HG02840 (cell line): ENCODE results near the gene PGAP2.
A peak's percentile ranks its signal among the peaks of the same experiment; 100 is the strongest.
"Not testable (repeated sequence)": the region's sequence is repeated elsewhere in the genome, so short reads cannot be mapped to it uniquely, and the experiment has no call there.

Experiments
- ATAC-seq: cut with Tn5 transposase; IDR thresholded peaks from one replicate; pipeline ENCODE4 v1.9.1; 2021; ENCODE audit warnings: mild to moderate bottlenecking, moderate library complexity, moderate number of reproducible peaks; ENCODE audit not compliant: unreplicated experiment, low FRiP score

Gene PGAP2

DNA sequence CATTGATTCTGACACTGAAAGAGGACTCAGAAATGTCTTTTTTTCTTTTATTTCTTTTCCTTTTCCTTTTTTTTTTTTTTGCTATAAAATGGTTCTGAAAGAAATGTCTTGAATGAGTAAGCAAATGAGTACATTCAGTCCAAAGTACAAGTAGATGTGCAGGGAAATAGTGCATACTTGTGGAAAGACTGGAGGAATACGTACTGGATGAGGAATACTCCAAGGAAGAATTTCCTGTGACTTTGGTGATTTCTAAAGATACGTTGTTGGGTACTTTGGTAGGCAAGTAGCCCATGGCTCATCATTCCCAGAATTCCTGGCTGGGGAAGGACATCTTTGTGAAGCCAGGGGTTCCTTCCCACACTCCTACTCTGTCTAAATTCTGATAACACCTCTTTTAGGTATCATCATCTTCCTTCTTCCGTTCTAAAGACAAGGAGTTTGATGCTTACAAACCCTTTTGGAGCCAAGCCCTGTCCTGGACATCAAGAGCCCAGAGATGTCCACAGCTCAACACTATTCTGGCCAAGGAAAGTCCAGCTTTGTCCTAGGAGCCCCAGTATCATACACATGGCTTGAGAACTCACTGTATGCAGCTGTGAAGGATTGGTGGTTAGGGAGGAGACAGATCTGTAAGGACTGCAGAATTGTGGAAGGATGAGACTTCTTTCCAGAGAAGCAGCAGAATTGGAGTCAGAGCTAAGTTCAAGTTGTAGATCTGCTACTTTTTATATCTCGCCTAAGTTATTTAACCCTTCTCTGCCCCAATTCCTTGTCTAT is 6.2 kb upstream of the PGAP2 start:
- ATAC-seq, result no peak

DNA sequence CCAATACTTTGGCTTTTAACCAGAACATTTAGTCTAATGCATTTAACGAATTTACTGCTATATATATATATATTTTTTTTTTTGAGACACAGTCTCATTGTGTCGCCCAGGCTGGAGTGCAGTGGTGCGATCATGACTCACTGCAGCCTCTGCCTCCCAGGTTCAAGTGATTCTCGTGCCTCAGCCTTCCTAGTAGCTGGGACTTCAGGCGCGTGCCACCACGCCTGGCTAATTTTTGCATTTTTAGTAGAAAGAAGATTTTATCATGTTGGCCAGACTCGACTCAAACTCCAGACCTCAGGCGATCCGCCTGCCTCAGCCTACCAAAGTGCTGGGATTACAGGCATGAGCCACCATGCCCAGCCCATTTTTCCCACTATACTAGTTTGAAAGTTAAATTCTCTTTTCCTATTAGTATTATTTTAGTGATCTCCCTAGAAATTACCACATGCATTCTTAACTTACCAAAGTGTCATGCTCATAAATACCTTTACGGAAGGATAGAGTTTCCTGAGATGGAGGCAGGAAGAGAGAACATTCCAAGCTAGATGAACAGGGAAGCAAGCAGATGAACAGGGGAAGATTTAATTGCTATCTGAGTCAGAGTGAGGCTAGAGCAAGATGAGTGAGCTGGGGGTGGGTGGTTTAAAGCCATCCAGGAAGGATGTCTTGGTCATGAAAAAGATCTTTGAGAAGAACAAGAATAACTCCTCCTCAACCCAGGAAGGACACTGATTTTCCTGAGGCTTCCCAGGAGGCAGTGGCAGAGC is 4.4 kb upstream of the PGAP2 start:
- no peak for ATAC-seq

GRCh38 chr11:3808861-3809623 is 682 bp downstream of the PGAP2 start:
- ATAC-seq, result peak; percentile 62

GRCh38 chr11:3809624-3809928 is 1.2 kb downstream of the PGAP2 start:
- ATAC-seq, result no peak

DNA sequence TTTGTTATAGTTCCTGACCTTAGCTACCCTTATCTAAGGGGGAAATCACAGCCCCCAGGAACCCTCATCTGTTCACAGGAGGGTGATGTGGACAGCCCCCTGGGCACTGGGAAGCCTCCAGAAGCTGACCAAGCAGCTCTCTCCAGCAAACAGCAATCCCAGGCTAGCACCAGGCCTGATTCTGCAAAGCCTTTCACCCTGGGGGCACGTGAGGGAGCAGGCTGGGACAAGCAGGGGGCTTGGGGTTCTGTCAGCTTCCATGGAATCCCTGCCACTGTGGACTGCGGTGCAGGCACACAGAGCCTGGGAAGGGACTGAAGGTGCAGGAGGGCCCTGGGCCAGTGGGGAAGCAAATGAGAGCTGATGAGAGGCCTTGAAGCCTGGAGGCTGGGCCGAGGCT is 2.1 kb downstream of the PGAP2 start:
- no peak for ATAC-seq

DNA sequence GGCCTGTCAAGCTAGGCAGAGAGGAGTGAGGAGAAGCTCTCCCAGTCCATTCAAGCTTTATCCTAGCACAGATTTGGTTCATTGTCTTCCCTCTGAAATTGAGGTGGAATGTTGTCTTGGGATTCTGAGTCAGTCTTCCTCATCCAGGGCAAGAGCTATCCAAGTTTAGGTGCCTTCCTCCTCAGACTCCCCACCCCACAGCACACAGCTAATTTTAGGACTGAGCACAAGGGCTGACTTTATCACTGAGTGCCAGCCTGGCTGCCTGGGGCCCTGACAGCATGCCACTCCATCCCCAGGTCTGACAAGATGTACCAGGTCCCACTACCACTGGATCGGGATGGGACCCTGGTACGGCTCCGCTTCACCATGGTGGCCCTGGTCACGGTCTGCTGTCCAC is 2.6 kb downstream of the PGAP2 start:
- no peak for ATAC-seq

- ATAC-seq, result not testable (repeated sequence)
Observed at GRCh38 chr11:3814832-3815231, 6.5 kb downstream of the PGAP2 start.

DNA sequence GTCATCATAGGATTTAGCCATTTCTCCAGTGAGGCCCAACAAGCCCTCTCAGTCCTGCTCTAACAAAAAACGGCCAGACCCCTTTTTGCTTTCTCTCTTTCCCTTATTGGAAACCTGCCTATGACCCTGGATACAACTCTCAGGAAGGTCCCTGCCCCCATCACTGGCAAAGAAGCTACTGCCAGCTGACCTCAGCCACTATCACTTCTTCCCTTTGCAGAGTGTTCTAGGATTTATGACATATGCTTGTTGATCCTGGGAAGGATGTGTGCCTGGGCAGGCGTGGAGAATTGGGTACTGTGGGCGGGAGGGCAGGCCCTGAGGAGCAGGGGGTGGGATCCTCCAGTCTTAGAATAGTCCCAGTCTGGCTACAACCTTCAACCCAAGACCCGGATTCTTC is 7.5 kb downstream of the PGAP2 start:
- ATAC-seq, result no peak

GRCh38 chr11:3816673-3817072 is 8.3 kb downstream of the PGAP2 start:
- no peak for ATAC-seq

DNA sequence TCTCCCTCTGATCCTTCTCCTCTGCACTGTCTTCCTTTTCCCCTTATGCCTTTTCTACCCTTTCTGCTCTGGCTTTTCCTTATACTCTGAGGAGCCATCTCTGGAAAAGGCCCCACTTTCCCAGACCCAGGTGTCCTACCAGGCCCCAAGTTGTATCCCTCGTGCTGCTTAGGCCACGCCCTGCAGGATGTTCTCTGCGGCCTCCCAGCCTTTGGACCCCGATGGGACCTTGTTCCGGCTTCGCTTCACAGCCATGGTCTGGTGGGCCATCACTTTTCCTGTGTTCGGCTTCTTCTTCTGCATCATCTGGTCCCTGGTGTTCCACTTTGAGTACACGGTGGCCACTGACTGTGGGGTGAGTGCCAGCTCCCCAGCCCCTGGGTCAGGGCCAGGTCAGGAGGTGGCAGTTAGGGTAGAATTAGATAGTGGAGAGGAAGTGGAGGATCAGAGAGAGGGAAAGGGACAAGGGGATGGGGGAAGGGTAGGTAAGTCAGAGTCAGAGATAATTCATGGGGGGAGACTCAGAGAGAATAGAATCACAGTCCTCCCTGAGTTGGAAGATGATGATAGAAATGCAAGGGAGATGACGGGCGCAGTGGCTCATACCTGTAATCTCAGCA is 8.9 kb downstream of the PGAP2 start:
- ATAC-seq, result no peak

- ATAC-seq, result no peak
Observed at GRCh38 chr11:3820971-3821370, 12.6 kb downstream of the PGAP2 start.

DNA sequence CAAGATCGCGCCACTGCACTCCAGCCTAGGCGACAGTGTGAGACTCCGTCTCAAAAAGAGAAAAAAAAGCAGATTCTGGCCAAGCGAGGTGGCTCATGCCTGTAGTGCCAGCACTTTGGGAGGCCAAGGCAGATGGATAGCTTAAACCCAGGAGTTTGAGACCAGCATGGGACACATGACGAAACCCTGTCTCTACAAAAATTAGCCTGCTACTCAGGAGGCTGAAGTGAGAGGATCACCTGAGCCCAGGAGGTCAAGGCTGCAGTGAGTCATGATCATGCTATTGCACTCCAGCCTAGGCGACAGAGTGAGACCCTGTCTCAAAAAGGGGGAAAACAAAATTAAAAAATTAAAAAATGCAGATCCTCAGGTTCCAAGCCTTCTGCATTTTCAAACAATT is 14.0 kb downstream of the PGAP2 start:
- no peak for ATAC-seq

DNA sequence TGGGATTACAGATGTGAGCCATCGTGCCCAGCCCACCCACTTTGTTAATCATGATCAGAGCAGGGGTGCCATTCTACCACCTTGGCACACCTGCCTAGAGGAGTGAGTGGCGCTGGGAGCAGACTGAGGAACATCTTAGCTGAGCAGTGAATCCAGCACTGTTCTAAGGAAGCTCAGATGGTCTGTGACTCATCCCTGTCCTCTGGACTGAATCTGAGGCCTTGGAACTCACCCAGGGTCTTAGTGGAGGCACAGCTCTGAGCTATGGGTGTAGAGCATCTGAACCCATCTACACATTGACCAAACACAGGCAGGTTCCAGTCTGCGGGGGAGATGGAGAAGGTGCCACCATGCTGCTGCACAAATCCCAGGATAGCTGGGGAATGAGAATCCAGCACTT is 14.9 kb downstream of the PGAP2 start:
- no peak for ATAC-seq

DNA sequence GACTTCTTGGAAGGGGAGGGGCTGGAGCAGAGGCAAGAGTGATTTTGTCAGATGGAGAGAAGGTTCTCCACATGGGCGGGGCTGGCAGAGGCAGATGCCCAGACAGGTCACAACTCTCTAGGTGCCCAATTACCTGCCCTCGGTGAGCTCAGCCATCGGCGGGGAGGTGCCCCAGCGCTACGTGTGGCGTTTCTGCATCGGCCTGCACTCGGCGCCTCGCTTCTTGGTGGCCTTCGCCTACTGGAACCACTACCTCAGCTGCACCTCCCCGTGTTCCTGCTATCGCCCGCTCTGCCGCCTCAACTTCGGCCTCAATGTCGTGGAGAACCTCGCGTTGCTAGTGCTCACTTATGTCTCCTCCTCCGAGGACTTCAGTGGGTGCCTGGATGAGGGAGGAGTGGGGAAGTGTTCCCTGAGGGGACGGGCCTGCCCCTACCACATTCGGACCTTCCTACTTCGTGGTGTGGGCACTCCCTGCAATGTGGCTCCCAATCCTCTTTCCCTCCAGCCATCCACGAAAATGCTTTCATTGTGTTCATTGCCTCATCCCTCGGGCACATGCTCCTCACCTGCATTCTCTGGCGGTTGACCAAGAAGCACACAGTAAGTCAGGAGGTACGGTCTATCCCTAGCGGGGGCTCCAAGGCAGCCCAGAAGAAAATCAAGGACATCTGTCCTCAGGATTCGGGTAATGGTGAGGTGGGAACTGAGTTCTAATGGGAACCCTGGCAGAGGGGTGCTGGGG is 15.6 kb downstream of the PGAP2 start:
- no peak for ATAC-seq

DNA sequence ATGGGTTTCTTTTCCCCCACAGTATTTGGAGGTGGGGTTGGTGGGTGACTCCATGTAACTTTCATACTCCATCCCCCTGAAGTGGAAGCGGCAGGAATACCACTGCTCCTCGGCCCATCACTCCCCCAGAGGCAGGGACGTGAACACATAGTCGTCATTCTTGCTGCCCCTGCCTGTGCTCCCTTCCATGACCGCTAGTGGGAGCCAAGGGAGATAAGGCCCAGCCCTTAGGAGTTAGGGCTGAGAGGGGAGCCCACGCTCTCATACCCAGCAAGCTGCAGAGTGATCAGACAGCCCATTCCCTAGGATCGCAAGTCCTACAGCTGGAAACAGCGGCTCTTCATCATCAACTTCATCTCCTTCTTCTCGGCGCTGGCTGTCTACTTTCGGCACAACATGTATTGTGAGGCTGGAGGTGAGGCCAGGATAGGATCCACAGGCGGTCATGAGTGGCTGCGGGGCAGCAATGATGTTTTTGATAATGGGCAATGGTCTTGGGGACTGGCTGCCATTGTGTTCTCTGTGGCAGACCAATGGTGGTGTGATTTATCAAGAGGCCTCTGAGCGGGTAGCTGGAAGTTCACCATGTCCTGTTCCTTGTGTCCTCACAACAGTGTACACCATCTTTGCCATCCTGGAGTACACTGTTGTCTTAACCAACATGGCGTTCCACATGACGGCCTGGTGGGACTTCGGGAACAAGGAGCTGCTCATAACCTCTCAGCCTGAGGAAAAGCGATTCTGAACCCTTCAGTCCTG is 16.5 kb downstream of the PGAP2 start:
- peak; percentile 53 for ATAC-seq

DNA sequence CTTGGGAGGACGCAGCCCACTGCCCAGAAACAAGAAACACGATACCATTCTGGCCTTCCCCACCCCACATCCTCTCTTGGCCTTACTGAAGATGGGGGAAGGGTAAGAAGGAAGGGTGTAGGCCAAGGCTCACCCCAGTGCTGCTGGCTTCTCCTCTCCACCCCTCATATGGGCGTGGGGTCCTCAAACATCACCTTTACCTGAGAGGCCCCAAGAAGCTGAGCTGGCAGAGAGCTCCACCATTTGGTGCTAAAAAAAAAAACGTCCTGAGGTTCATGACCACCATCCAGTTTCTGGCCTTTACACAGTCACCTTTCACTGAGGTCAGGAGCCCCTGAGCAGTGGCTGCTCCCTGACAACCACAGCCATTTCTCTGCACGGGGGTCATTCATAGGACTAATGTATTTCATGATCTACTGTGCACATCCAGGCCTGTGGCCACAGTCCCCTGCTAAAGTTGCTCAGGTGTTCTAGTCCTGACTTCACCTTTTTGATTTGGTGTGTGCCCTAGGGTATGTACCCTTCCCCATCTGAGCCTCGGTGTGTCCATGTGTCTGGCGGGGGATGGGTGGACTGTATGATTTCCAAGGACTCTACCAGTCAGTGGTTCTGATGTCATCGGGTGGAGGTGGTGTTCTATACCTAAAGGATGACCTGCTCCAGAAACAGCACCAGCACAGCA is 17.3 kb downstream of the PGAP2 start:
- ATAC-seq, result no peak

GRCh38 chr11:3826721-3827120 is 18.4 kb downstream of the PGAP2 start:
- ATAC-seq, result no peak

DNA sequence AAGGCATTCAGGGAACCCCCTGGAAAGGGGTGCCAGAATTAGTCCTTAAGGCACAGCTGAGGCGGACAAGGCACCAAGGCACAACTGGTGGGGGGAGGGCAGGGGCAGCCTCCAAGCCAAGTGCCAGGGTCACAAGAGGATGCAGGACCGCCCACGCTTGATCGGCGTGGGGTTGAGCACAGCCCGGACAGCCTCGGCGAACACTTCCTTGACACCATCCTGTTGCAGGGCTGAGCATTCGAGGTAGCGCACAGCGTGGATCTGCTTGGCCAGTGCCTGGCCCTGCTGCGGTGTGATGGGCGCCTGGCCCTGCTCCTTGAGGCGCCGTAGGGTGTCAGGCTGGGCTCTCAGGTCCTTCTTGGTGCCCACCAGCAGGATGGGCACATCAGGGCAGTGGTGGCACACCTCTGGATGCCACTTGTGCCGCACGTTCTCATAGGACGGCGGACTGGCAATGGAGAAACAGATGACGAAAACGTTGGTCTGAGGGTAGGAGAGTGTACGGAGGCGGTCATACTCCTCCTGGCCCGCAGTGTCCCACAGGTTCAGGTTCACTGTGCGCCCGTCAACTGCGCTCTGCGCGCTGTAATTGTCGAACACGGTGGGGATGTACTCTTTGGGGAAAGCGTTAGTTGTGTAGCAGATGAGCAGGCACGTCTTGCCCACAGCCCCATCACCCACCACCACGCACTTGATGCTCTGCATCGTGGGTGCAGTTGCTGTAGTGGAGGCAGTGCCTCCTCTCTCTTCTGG is 19.2 kb downstream of the PGAP2 start:
- ATAC-seq, result no peak
